MG63 (cell line): ENCODE measurements around the gene PRDM2. TPM values are rescaled to one million over a fixed set of nuclear protein-coding genes. Genes with fewer than 3 reads are reported as not detected.

Experiments used
- DNase-seq: peaks from one replicate; pipeline ENCODE4 v3.0.0-alpha.2; 2020
- H3K27me3 ChIP-seq: fragments of 250-450 bp; sonication (Bioruptor Pico); 2 replicates; pipeline ENCODE4 v1.5.1; 2020; ENCODE audit warnings: mild to moderate bottlenecking, moderate library complexity
- H3K36me3 ChIP-seq: fragments of 250-450 bp; sonication (Bioruptor Pico); 2 replicates; pipeline ENCODE4 v1.5.1; 2020; ENCODE audit warnings: mild to moderate bottlenecking, moderate library complexity
- H3K4me3 ChIP-seq: fragments of 250-450 bp; sonication (Bioruptor Pico); 2 replicates; pipeline ENCODE4 v1.5.1; 2020; ENCODE audit warnings: mild to moderate bottlenecking, moderate library complexity
- H3K9me3 ChIP-seq: fragments of 250-450 bp; sonication (Bioruptor Pico); 2 replicates; pipeline ENCODE4 v1.5.1; 2020; ENCODE audit warnings: mild to moderate bottlenecking, moderate library complexity
- total RNA-seq: library from RNA; depleted of rRNA; stranded (reverse); fragments of >200 nt; shearing (Covaris generic); gene quantifications from 2 replicates; pipeline ENCODE4 v1.2.3, GENCODE V29; 2014; ENCODE audit warnings: low replicate concordance

PRDM2 gene
- total RNA-seq, 1 experiment from 2014 or later = 0.79 TPM

GRCh38 chr1:13722808-13723360 is 22.9 kb downstream of the PRDM2 start:
- Histone ChIP-seq H3K36me3 (no peaks in the 10 kb centered on the region; the same call in 1 of the 2 replicates), H3K27me3 (no peaks in the 10 kb centered on the region), H3K9me3 (no peaks in the 10 kb centered on the region), H3K4me3 (no peak overlapping the region)
- DNase-seq = no peak

DNA sequence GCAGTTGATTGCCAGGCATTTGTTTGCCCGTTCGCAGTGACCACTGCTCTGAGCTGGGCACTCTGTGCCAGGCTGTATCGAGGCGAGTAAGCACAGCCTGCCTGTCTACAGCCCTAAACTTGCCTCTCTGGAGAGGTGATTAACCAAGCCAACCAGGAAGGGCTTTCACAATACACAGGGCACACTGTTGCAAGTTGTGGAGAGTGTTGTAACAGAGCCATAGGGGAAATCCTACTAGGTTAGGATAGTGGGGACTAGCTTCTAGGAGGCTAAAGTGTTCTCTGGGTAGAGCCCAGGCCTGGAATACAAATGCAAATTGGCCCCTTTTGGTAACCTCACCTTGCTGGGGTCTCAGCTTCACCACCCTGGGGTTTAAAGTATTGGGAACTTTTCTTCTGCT is 23.8 kb downstream of the PRDM2 start:
- no peak for DNase-seq

DNA sequence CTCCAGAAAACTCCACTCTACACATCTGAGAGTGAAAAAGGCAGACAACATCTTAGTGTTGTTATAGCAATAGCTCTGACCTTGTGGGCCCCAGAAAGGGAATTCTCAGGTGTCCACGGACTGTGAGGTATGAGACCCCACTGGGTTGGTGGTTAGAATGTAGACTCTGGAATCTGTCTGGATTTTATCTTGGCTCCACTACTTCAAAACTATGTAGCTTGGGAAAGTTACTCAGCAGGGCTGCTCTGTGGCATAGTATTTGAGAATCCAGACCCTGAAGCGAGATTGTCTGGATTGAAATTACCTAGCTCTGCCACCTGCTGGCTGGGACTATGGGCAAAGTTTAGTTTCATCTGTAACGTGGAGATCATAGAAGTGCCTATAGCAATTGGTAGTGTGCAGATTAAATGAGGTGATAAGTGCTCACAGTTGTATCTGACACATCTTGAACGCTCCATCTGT is 25.8 kb downstream of the PRDM2 start:
- H3K27me3 ChIP-seq = no peaks in the 10 kb centered on the region
- H3K36me3 ChIP-seq = no peaks in the 10 kb centered on the region; the same call in 1 of the 2 replicates
- H3K4me3 ChIP-seq = no peak overlapping the region
- H3K9me3 ChIP-seq = no peaks in the 10 kb centered on the region
- DNase-seq = peak; percentile 16

More for the DNA sequence above, 23.8 kb downstream of the PRDM2 start:
- Histone ChIP-seq H3K9me3 (no peaks in the 10 kb centered on the region), H3K36me3 (no peaks in the 10 kb centered on the region; the same call in 1 of the 2 replicates), H3K27me3 (no peaks in the 10 kb centered on the region), H3K4me3 (no peak overlapping the region)

- no peaks in the 10 kb centered on the region for H3K9me3 ChIP-seq
- H3K4me3 ChIP-seq = no peak overlapping the region
- no peaks in the 10 kb centered on the region; the same call in 1 of the 2 replicates for H3K36me3 ChIP-seq
- H3K27me3 ChIP-seq = no peaks in the 10 kb centered on the region
- no peak for DNase-seq
These were observed 28.2 kb downstream of the PRDM2 start for GRCh38 chr1:13728091-13728715.

GRCh38 chr1:13730291-13730690 is 30.3 kb downstream of the PRDM2 start:
- H3K9me3 ChIP-seq = no peaks in the 10 kb centered on the region
- no peak overlapping the region for H3K4me3 ChIP-seq
- no peaks in the 10 kb centered on the region; the same call in 1 of the 2 replicates for H3K36me3 ChIP-seq
- DNase-seq = no peak
- H3K27me3 ChIP-seq = no peaks in the 10 kb centered on the region

GRCh38 chr1:13730751-13731482 is 30.9 kb downstream of the PRDM2 start:
- Histone ChIP-seq H3K27me3 (no peaks in the 10 kb centered on the region), H3K4me3 (no peak overlapping the region), H3K36me3 (no peaks in the 10 kb centered on the region), H3K9me3 (no peaks in the 10 kb centered on the region)
- DNase-seq = peak; percentile 23

DNA sequence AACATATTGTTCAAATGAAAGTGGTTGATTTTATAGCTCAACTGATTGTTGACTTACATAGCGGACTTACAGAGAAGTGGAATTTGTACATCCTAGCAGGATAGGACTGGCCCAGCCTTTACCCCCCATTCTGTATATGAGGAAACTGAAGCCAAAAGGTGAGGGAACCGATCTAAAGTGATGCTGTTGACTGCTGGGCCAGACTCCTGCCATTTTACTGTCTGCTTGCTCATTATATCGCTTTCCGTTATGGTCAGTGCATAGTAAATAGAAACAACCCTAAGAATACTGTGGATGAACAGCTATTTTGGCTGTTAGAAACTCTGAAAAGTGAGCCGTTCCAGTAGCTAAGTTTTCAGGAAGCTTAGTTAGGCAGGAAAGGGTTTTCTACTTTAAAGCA is 31.9 kb downstream of the PRDM2 start:
- Histone ChIP-seq H3K36me3 (no peaks in the 10 kb centered on the region), H3K27me3 (no peaks in the 10 kb centered on the region), H3K4me3 (no peak overlapping the region), H3K9me3 (no peaks in the 10 kb centered on the region)
- no peak for DNase-seq

- no peaks in the 10 kb centered on the region for H3K27me3 ChIP-seq
- no peak overlapping the region for H3K4me3 ChIP-seq
- H3K9me3 ChIP-seq = no peaks in the 10 kb centered on the region
- no peak for DNase-seq
- H3K36me3 ChIP-seq = no peaks in the 10 kb centered on the region
These were observed 33.1 kb downstream of the PRDM2 start for GRCh38 chr1:13732971-13733667.

- no peak for DNase-seq
- H3K9me3 ChIP-seq = no peaks in the 10 kb centered on the region
These were observed 33.7 kb downstream of the PRDM2 start for GRCh38 chr1:13733711-13734110.

DNA sequence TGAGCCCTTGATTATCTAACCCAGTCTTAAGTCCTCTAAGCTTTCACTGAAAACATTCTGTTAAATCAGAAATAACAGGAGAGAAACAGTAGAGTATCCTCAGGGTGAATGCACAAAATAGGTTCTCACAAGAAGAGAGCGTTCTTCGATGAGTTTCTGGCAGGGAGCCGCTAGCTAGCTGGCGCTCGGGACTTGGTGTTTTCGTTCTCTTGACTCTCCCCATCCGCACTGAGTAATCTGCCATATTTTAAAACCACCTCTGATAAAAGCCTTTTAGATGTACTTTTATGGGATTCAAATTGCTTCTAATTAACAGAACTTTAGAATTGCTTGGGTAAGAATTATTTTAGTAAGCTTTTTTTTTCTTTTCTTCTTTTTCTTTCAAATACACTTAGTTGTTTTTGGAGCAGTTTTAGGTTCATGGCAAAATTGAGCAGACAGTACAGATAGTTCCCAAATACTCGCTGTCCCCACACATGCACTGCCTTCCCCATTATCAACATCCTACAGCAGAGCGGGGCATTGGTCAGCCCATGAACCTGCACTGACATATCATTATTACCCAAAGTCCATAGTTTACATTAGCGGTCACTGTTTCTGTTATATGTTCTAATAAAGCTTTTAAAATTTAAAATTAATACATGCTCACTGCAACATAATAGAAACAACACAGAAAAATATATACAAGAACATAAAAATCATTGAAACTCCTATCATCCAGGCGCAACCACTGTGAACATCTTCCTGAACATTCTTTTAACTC is 35.4 kb downstream of the PRDM2 start:
- H3K27me3 ChIP-seq = no peaks in the 10 kb centered on the region
- H3K36me3 ChIP-seq = no peaks in the 10 kb centered on the region
- H3K4me3 ChIP-seq = no peak overlapping the region
- DNase-seq = no peak
- no peaks in the 10 kb centered on the region for H3K9me3 ChIP-seq

More at GRCh38 chr1:13733711-13734110, 33.7 kb downstream of the PRDM2 start:
- Histone ChIP-seq H3K36me3 (no peaks in the 10 kb centered on the region), H3K4me3 (no peak overlapping the region), H3K27me3 (no peaks in the 10 kb centered on the region)

DNA sequence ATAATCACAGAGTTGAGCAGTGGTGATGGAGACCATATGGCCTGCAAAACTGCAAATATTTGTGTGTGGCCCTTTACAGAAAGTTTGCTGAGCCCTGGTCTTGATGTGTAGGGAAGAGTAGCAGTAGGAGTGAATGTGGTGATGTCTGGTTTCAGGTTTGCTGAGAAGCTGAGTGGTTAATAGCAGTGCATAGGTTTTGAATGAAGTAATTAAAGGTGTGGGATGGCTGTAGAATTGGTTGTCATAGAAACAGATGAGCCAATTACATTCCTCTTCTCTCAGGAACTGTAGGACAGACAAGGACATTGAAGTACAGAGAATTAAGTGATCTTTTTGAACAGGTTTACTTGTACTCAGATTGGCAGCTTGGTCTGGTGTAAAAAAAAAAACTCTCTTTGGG is 37.4 kb downstream of the PRDM2 start:
- H3K9me3 ChIP-seq = no peaks in the 10 kb centered on the region
- H3K36me3 ChIP-seq = no peaks in the 10 kb centered on the region
- no peak overlapping the region for H3K4me3 ChIP-seq
- no peak for DNase-seq
- H3K27me3 ChIP-seq = no peaks in the 10 kb centered on the region

DNA sequence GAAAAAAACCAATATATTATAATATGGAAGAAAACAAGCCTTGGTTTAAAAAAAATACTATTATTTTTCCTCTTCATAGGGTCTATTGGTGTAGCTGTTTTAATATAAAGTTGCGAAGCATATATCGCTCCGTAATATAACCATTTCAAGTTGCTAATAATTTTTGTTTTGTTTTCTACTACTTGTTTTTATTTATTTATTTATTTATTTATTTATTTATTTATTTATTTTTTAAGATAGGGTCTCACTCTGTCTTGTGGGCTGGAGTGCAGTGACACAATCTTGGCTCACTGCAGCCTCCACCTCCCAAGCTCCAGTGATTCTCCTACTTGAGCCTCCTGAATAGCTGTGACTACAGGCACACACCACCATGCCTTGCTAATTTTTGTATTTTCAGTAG is 46.4 kb downstream of the PRDM2 start:
- DNase-seq = no peak
- H3K36me3 ChIP-seq = no peaks in the 10 kb centered on the region
- H3K27me3 ChIP-seq = no peaks in the 10 kb centered on the region
- no peaks in the 10 kb centered on the region for H3K9me3 ChIP-seq
- H3K4me3 ChIP-seq = no peak overlapping the region

DNA sequence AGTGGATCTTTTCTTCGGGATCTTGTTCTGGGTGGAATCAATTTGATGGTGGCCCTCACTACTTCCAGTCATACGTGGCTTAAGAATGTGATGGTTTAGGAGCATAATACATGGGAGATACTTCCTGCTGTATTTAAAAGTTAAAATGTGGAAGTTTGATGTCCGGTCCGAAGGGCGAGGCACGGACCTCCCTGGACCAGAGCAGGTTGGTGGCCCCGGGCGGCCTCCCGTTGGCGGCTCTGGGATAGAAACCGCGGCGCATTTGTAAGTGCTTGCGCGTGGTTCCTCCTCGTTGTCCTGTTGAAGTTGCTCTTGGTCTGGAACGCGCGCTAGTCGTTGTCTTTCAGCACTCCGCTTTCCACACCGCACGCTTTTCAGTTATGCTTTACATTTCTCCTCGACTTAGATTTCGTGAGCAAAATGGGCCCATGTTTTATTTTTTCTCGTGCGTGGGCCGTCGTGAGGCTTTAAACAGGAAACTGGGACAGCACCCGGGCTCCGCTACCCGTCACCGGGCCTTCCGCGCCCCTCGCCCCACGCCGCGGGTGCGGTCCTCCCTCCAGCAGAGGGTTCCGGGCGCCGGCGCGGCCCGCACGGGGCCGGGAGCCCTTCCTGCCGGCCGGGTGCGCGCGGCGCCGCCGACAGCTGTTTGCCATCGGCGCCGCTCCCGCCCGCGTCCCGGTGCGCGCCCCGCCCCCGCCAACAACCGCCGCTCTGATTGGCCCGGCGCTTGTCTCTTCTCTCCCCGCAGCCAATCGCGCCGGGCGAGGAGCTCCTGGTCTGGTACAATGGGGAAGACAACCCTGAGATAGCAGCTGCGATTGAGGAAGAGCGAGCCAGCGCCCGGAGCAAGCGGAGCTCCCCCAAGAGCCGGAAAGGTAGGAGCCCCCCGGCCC is 48.9 kb downstream of the PRDM2 start:
- no peaks in the 10 kb centered on the region for H3K27me3 ChIP-seq
- peak; percentile 96 for DNase-seq
- no peaks in the 10 kb centered on the region for H3K9me3 ChIP-seq
- H3K36me3 ChIP-seq = peaks cover 8% of the 10 kb centered on the region
- H3K4me3 ChIP-seq = peak overlapping the region; percentile 79

- peak overlapping the region; percentile 79 for H3K4me3 ChIP-seq
- H3K27me3 ChIP-seq = no peaks in the 10 kb centered on the region
- H3K36me3 ChIP-seq = peaks cover 8% of the 10 kb centered on the region
- no peaks in the 10 kb centered on the region for H3K9me3 ChIP-seq
- peak; percentile 66 for DNase-seq
These were observed 49.8 kb downstream of the PRDM2 start for GRCh38 chr1:13749543-13750341.

GRCh38 chr1:13751458-13751871 is 51.5 kb downstream of the PRDM2 start:
- Histone ChIP-seq H3K4me3 (no peak overlapping the region), H3K36me3 (peaks cover 11% of the 10 kb centered on the region), H3K27me3 (no peaks in the 10 kb centered on the region), H3K9me3 (no peaks in the 10 kb centered on the region)
- DNase-seq = no peak
